SK-N-SH (cell line): Measurements from ENCODE around the gene COQ3. TPM values are rescaled to one million over a fixed set of nuclear protein-coding genes. Genes with fewer than 3 reads are reported as not detected.

Experiments
- CTCF ChIA-PET: fragments of 300-600, 350-600 bp; formaldehyde crosslinking; extraction: SDS; loops from one replicate; lab custom pipeline; 2021; lab: Yijun Ruan, JAX
- POLR2A ChIA-PET: fragments of 350-600 bp; sonication (Branson Sonifier 250); formaldehyde crosslinking; extraction: SDS; loops from one replicate; lab custom pipeline; 2020; ENCODE audit warnings: antibody characterized with exemption, inconsistent platforms; lab: Yijun Ruan, JAX
- DNase-seq: peaks from one replicate; pipeline ENCODE4 v3.0.0; 2012
- H2AFZ ChIP-seq: fragments of 200-600 bp; sonication (generic); 2 replicates; pipeline ENCODE4 v1.8.1; 2016; ENCODE audit warnings: antibody characterized with exemption, mild to moderate bottlenecking, low read depth
- H3F3A ChIP-seq: fragments of 200-600 bp; sonication (generic); replicated peaks from 2 replicates; pipeline ENCODE3; 2016; ENCODE audit warnings: antibody characterized with exemption, mild to moderate bottlenecking; ENCODE audit not compliant: insufficient read depth
- H3K27ac ChIP-seq, 2 experiments: fragments of 200-500 bp in 1 of 2; fragments of 200-600 bp in 1 of 2; sonication (Bioruptor generic) in 1 of 2; sonication (generic), shearing (Covaris generic) in 1 of 2; 2 replicates each; pipeline versions ENCODE4 v1.5.1 to v1.6.1; 2014 to 2016; ENCODE audit warnings: low read depth in 2 of 2, inconsistent platforms in 1 of 2, low read length in 1 of 2, mild to moderate bottlenecking in 1 of 2, mixed read lengths in 1 of 2
- H3K27me3 ChIP-seq: fragments of 200-600 bp; sonication (generic), shearing (Covaris generic); 2 replicates; pipeline ENCODE4 v1.6.1; 2016; ENCODE audit warnings: mixed run types; ENCODE audit not compliant: insufficient read depth
- H3K36me3 ChIP-seq, 2 experiments: fragments of 200-500 bp in 1 of 2; fragments of 200-600 bp in 1 of 2; sonication (Bioruptor generic) in 1 of 2; sonication (generic) in 1 of 2; replicated peaks in 1 of 2; 2 replicates each; pipeline versions ENCODE3 to v1.5.1; 2014 to 2016; ENCODE audit warnings: low read length in 1 of 2, mild to moderate bottlenecking in 1 of 2; ENCODE audit not compliant: insufficient read depth in 2 of 2, control insufficient read depth in 1 of 2
- H3K4me1 ChIP-seq, 2 experiments: fragments of 200-500 bp in 1 of 2; fragments of 200-600 bp in 1 of 2; sonication (Bioruptor generic) in 1 of 2; sonication (generic), shearing (Covaris generic) in 1 of 2; 2 replicates each; pipeline versions ENCODE4 v1.5.1 to v1.6.1; 2014 to 2016; ENCODE audit warnings: low read depth in 1 of 2, low read length in 1 of 2, mixed run types in 1 of 2; ENCODE audit not compliant: insufficient read depth in 2 of 2, control insufficient read depth in 1 of 2
- H3K4me2 ChIP-seq: fragments of 200-600 bp; sonication (generic), shearing (Covaris generic); 2 replicates; pipeline ENCODE4 v1.6.1; 2017; ENCODE audit warnings: mixed run types
- H3K4me3 ChIP-seq, 2 experiments: fragments of 200-500 bp in 1 of 2; fragments of 200-600 bp in 1 of 2; sonication (Bioruptor generic) in 1 of 2; sonication (generic), shearing (Covaris generic) in 1 of 2; 2 replicates each; pipeline versions ENCODE4 v1.5.1 to v1.8.1; 2014 to 2016; ENCODE audit warnings: low read depth in 2 of 2, inconsistent platforms in 1 of 2, low read length in 1 of 2, mild to moderate bottlenecking in 1 of 2, mixed read lengths in 1 of 2, moderate library complexity in 1 of 2
- H3K79me2 ChIP-seq: fragments of 200-600 bp; sonication (generic); 2 replicates; pipeline ENCODE4 v1.8.1; 2017; ENCODE audit warnings: mild to moderate bottlenecking; ENCODE audit not compliant: insufficient read depth
- H3K9ac ChIP-seq: fragments of 200-600 bp; sonication (generic); 2 replicates; pipeline ENCODE4 v1.6.1; 2017; ENCODE audit warnings: mixed run types
- H3K9me2 ChIP-seq: fragments of 200-600 bp; sonication (generic); 2 replicates; pipeline ENCODE4 v1.6.1; 2017; ENCODE audit warnings: mixed run types
- H3K9me3 ChIP-seq: fragments of 200-600 bp; sonication (generic); 2 replicates; pipeline ENCODE4 v1.6.1; 2017; ENCODE audit warnings: mixed run types, mild to moderate bottlenecking, moderate library complexity
- H4K20me1 ChIP-seq: fragments of 200-600 bp; sonication (generic); 2 replicates; pipeline ENCODE4 v1.6.1; 2017; ENCODE audit warnings: mild to moderate bottlenecking, mixed run types; ENCODE audit not compliant: insufficient read depth
- ELF1 ChIP-seq: IDR thresholded peaks from 2 replicates; pipeline ENCODE4 v1.4.0; 2012
- EP300 ChIP-seq, 2 experiments: IDR thresholded peaks; 2 replicates each; pipeline versions ENCODE4 v1.4.0 to v1.6.1; 2012; ENCODE audit warnings: borderline replicate concordance in 1 of 2, low read depth in 1 of 2, low read length in 1 of 2
- GABPA ChIP-seq: IDR thresholded peaks from 2 replicates; pipeline ENCODE4 v1.4.0; 2012; ENCODE audit warnings: low read depth, mild to moderate bottlenecking
- JUND ChIP-seq: IDR thresholded peaks from 2 replicates; pipeline ENCODE4 v1.4.0; 2012
- MEF2A ChIP-seq: IDR thresholded peaks from 2 replicates; pipeline ENCODE4 v1.4.0; 2012; ENCODE audit warnings: low read depth, borderline replicate concordance
- MXI1 ChIP-seq: IDR thresholded peaks from 2 replicates; pipeline ENCODE4 v1.6.1; 2012; ENCODE audit warnings: mild to moderate bottlenecking, low read depth, low read length, improper control_type of control experiment
- NRF1 ChIP-seq: IDR thresholded peaks from 2 replicates; pipeline ENCODE4 v1.6.1; 2012; ENCODE audit warnings: low read depth, mild to moderate bottlenecking, low read length
- RAD21 ChIP-seq: IDR thresholded peaks from 2 replicates; pipeline ENCODE4 v1.6.1; 2012; ENCODE audit warnings: mild to moderate bottlenecking, low read length
- RCOR1 ChIP-seq: fragments of 150-350 bp; IDR thresholded peaks from 2 replicates; pipeline ENCODE4 v1.6.1; 2017; ENCODE audit warnings: antibody characterized with exemption, low read length
- RXRA ChIP-seq: IDR thresholded peaks from 2 replicates; pipeline ENCODE4 v1.4.0; 2012; ENCODE audit warnings: low read depth, mild to moderate bottlenecking, borderline replicate concordance
- SIN3A ChIP-seq: IDR thresholded peaks from 2 replicates; pipeline ENCODE4 v1.6.1; 2012; ENCODE audit warnings: low read depth, mild to moderate bottlenecking, low read length, moderate library complexity, borderline replicate concordance
- TEAD4 ChIP-seq: IDR thresholded peaks from 2 replicates; pipeline ENCODE4 v1.4.0; 2012; ENCODE audit warnings: mild to moderate bottlenecking, borderline replicate concordance; ENCODE audit not compliant: insufficient read depth
- polyA plus RNA-seq, 3 experiments: library from polyadenylated mRNA; depleted of rRNA; stranded (reverse); fragments of >200 nt; gene quantifications; 2 replicates each; pipeline ENCODE4 v1.2.3, GENCODE V29; 2012
- TF ChIP-seq, protein P1 (sequence below): fragments of 150-350 bp; IDR thresholded peaks from 2 replicates; pipeline ENCODE4 v1.6.1; 2017; ENCODE audit warnings: antibody characterized with exemption, low read length, low read depth, borderline replicate concordance
- TF ChIP-seq, protein P2 (sequence below): IDR thresholded peaks from 2 replicates; pipeline ENCODE4 v1.4.0; 2012; ENCODE audit warnings: low read depth, borderline replicate concordance

Gene COQ3
- polyA plus RNA-seq, 1 of the 3 experiments (the other 2 are of a cell fraction), result 6.4 TPM

DNA sequence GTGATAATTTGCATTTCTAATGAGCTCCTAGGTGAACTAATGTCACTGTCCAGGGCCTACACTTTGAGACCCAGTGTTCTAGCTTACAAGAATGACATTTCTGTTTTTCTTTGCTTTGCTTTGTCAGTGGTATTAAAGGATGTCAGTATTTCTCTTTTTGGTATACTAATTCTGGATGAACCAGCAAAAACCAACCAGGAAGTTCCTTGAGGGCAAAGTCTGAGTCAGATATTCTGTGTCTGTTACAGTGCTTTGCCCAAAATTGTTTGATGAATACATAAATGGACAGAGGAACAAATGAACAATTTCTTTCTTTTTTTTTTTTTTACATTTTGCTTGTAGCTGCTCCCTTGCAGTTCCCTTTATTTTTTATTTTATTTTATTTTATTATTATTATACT lies 15.4 kb downstream of the COQ3 start:
- Histone ChIP-seq H3K9me3 (no peaks in the 10 kb centered on the region; the same call in 1 of the 2 replicates), H3K27ac (no peak overlapping the region), H3K4me1 (no peaks in the 10 kb centered on the region; a peak in 1 of 4 replicates), H3K36me3 (no peaks in the 10 kb centered on the region), H3K9me2 (no peaks in the 10 kb centered on the region), H3K27me3 (no peaks in the 10 kb centered on the region), H3K4me2 (no peak overlapping the region), H3K79me2 (no peaks in the 10 kb centered on the region), H3K9ac (no peak overlapping the region), H4K20me1 (no peaks in the 10 kb centered on the region), H3F3A (no peaks in the 10 kb centered on the region), H2AFZ (0 out of 2 replicates have a peak overlapping the region, but pooled peaks have one; percentile 9), H3K4me3 (no peak overlapping the region)
- TF ChIP-seq MXI1 (no peak), RCOR1 (no peak), TEAD4 (no peak), EP300 (IDR thresholded peaks at IDR 0.05; ENCODE audit: borderline replicate concordance in 1 of 2, low read depth in 1 of 2, low read length in 1 of 2) (no peak), RAD21 (no peak), GABPA (no peak), RXRA (no peak), NRF1 (no peak), SIN3A (no peak), MEF2A (no peak), ELF1 (no peak)
- TF ChIP-seq, protein P1, sequence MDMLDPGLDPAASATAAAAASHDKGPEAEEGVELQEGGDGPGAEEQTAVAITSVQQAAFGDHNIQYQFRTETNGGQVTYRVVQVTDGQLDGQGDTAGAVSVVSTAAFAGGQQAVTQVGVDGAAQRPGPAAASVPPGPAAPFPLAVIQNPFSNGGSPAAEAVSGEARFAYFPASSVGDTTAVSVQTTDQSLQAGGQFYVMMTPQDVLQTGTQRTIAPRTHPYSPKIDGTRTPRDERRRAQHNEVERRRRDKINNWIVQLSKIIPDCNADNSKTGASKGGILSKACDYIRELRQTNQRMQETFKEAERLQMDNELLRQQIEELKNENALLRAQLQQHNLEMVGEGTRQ, result no peak
- TF ChIP-seq, protein P2, sequence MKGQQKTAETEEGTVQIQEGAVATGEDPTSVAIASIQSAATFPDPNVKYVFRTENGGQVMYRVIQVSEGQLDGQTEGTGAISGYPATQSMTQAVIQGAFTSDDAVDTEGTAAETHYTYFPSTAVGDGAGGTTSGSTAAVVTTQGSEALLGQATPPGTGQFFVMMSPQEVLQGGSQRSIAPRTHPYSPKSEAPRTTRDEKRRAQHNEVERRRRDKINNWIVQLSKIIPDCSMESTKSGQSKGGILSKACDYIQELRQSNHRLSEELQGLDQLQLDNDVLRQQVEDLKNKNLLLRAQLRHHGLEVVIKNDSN, result no peak
- CTCF ChIA-PET, result interaction anchor here (1.1 kb wide), 1 partner anchor 11 kb away, joined by 3 read pairs; no protein-coding TSS in a partner anchor
- DNase-seq, result no peak
- POLR2A ChIA-PET, result interaction anchor here (0.6 kb wide), 1 partner anchor 29 kb away, joined by 3 read pairs; no protein-coding TSS in a partner anchor

DNA sequence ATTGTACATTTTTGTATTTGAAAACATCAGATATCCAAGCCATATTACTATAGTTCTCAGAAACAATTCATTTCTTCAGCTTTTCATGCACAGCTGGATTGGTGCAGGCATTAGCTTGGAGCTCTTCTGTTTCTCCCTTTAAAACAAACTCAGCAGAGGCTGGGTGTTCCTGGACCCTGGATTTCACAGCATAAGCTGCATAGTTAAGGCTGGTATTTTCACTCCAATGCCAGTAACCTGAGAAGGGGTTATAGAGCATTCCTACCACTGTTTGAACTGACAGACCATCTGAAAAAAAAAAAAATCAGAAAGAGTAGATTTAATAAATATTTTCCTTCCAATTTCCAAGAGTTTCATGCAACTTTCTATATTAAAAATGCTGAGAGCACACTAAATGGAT lies 24.5 kb downstream of the COQ3 start:
- CTCF ChIA-PET, result interaction anchor here (1.2 to 2.0 kb wide), 2 partner anchors 19 to 39 kb away, joined by 4 read pairs; no protein-coding TSS in a partner anchor
- no peak overlapping the region for H3K4me3 ChIP-seq
- H3K9me2 ChIP-seq, result no peaks in the 10 kb centered on the region
- H3K9ac ChIP-seq, result no peak overlapping the region
- POLR2A ChIA-PET, result interaction anchor here (0.8 kb wide), 1 partner anchor 24 kb away, joined by 3 read pairs; no protein-coding TSS in a partner anchor
- no peaks in the 10 kb centered on the region for H3K27me3 ChIP-seq
- no peak overlapping the region for H3K27ac ChIP-seq
- no peak for TF ChIP-seq JUND
- H3K36me3 ChIP-seq, result no peaks in the 10 kb centered on the region
- H3F3A ChIP-seq, result peaks cover 3% of the 10 kb centered on the region
- H3K79me2 ChIP-seq, result no peaks in the 10 kb centered on the region
- no peak overlapping the region for H2AFZ ChIP-seq
- no peaks in the 10 kb centered on the region for H3K9me3 ChIP-seq
- no peak overlapping the region for H3K4me2 ChIP-seq
- no peaks in the 10 kb centered on the region for H3K4me1 ChIP-seq
- no peaks in the 10 kb centered on the region for H4K20me1 ChIP-seq
- DNase-seq, result no peak
